ENCODE measurements around the gene PIGU.

DNA sequence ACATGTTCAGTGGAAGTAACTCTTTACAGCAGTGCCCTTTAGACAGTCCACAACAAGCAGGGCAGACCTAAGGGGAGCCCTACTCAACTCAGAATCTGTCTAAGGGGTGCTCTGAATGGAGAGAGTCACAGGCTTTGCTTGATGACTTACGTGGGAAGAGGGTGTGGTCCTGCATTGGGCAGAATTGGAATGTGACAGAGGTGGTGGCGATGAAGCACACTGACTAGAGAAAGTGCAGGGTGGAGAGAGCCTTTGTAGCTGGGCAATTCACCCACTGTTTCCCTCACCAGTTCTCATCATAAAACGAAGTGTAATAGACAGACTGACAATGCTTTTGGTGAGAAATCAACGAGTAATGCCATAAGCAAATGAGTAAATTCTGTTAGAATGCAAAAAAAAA lies 38.5 kb upstream of the PIGU start:
- TF ChIP-seq EZH2 (IDR thresholded peaks at IDR 0.05; ENCODE audit: insufficient read depth, poor library complexity, severe bottlenecking), result no peak
- TF ChIP-seq EZH2phosphoT487 (IDR thresholded peaks at IDR 0.05; ENCODE audit: insufficient read depth, low read depth), result no peak
